Measurements from ENCODE around the gene PALLD. TPM values are rescaled to one million over a fixed set of nuclear protein-coding genes. Genes with fewer than 3 reads are reported as not detected.

PALLD gene
- total and polyA plus RNA-seq, 2 of the 8 experiments (the other 6 are each of a cell fraction or from before 2014, with no cell fraction given), result 10.5 to 25.0 TPM

GRCh38 chr4:168486912-168487281 is 10.0 kb upstream of the PALLD start:
- Histone ChIP-seq H2BK120ac (replicated peaks; ENCODE audit: low read depth, low read length) (no peak overlapping the region), H2AFZ (ENCODE audit: low read length) (no peak overlapping the region), H4K91ac (replicated peaks; ENCODE audit: insufficient read length, low read length) (no peak overlapping the region), H2AK5ac (ENCODE audit: low read depth, low read length) (no peak overlapping the region), H4K5ac (ENCODE audit: insufficient read length, low read depth, low read length) (no peak overlapping the region), H3K36me3 (ENCODE audit: control insufficient read depth in 2 of 4, insufficient read depth in 4 of 4, low read length in 3 of 4) (no peaks in the 10 kb centered on the region), H3K4me3 (ENCODE audit: extremely low read depth in 1 of 4, insufficient read depth in 2 of 4, low read depth in 3 of 4, low read length in 4 of 4) (no peak overlapping the region), H3K9ac (replicated peaks in 1 of 4; ENCODE audit: extremely low read depth in 1 of 4, low read depth in 3 of 4, low read length in 3 of 4) (no peak overlapping the region), H3K4me2 (ENCODE audit: insufficient read depth in 1 of 2, low read depth in 2 of 2, low read length in 2 of 2) (no peak overlapping the region), H3K27me3 (replicated peaks in 1 of 4; ENCODE audit: control insufficient read depth in 3 of 4, extremely low read depth in 1 of 4, insufficient read depth in 3 of 4, low read length in 3 of 4) (no peaks in the 10 kb centered on the region), H3K14ac (ENCODE audit: insufficient read length) (no peak overlapping the region), H3K4ac (replicated peaks; ENCODE audit: insufficient read length, low read depth, low read length) (no peak overlapping the region), H2BK20ac (ENCODE audit: low read length) (no peak overlapping the region), H3K9me3 (ENCODE audit: insufficient read depth in 2 of 2, low read depth in 1 of 2, low read length in 1 of 2) (no peaks in the 10 kb centered on the region), H3K4me1 (replicated peaks in 1 of 4; ENCODE audit: control insufficient read depth in 3 of 4, insufficient read depth in 4 of 4, low read length in 3 of 4) (no peaks in the 10 kb centered on the region), H2BK12ac (ENCODE audit: low read depth, low read length) (no peak overlapping the region), H2BK15ac (ENCODE audit: low read length) (no peak overlapping the region), H3K23me2 (ENCODE audit: low read depth, low read length) (no peaks in the 10 kb centered on the region), H4K8ac (ENCODE audit: extremely low read depth, insufficient read depth, low read length) (no peak overlapping the region), H2BK5ac (ENCODE audit: low read depth, low read length) (no peak overlapping the region), H3K18ac (ENCODE audit: extremely low read depth, low read length) (no peak overlapping the region), H3K79me2 (ENCODE audit: control insufficient read depth in 1 of 2, insufficient read depth in 2 of 2, low read length in 2 of 2) (no peaks in the 10 kb centered on the region), H3K27ac (ENCODE audit: low read depth, low read length) (no peak overlapping the region), H3K56ac (replicated peaks; ENCODE audit: insufficient read length, low read depth, low read length) (no peak overlapping the region), H3K23ac (ENCODE audit: insufficient read length) (no peak overlapping the region), H3K79me1 (ENCODE audit: low read depth, low read length) (no peaks in the 10 kb centered on the region), H4K20me1 (replicated peaks in 1 of 2; ENCODE audit: control insufficient read depth in 1 of 2, insufficient read depth in 2 of 2, low read length in 2 of 2) (no peaks in the 10 kb centered on the region)
- FAIRE-seq (no peak), DNase-seq (ENCODE audit: low read depth in 1 of 2, low spot score in 2 of 2) (no peak)
- ChIA-PET CTCF (ENCODE audit: partially characterized antibody) (interaction anchor here (1.0 kb wide), 1 partner anchor 215 kb away, joined by 3 read pairs; no protein-coding TSS in a partner anchor), POLR2A (ENCODE audit: partially characterized antibody) (interaction anchor here (1.5 kb wide), 1 partner anchor 9 kb away, joined by 3 read pairs; no protein-coding TSS in a partner anchor)
- no peak for TF ChIP-seq SRF (IDR thresholded peaks at IDR 0.05; ENCODE audit: low read depth, low read length)
- TF ChIP-seq CBX5 (IDR thresholded peaks at IDR 0.05; ENCODE audit: low read depth, low read length), result no peak
- TF ChIP-seq TAF7 (optimal IDR thresholded peaks at IDR 0.05; ENCODE audit: borderline replicate concordance, low read depth, low read length), result no peak
- no peak for TF ChIP-seq ASH2L (IDR thresholded peaks at IDR 0.05; ENCODE audit: low read length)
- no peak for TF ChIP-seq GTF2F1 (IDR thresholded peaks at IDR 0.05; ENCODE audit: borderline replicate concordance, low read depth, low read length)
- TF ChIP-seq CBX8 (IDR thresholded peaks at IDR 0.05; ENCODE audit: borderline replicate concordance, low read depth, low read length), result no peak
- TF ChIP-seq TEAD4 (IDR thresholded peaks at IDR 0.05; ENCODE audit: low read depth, low read length), result no peak
- TF ChIP-seq SIX5 (IDR thresholded peaks at IDR 0.05; ENCODE audit: low read depth, low read length), result no peak
- no peak for TF ChIP-seq RFX5 (IDR thresholded peaks at IDR 0.05; ENCODE audit: borderline replicate concordance, low read depth, low read length)
- no peak for TF ChIP-seq SP2 (IDR thresholded peaks at IDR 0.05; ENCODE audit: low read length)
- no peak for TF ChIP-seq RAD21 (IDR thresholded peaks at IDR 0.05 in 1 of 2, conservative IDR thresholded peaks at IDR 0.05 in 1 of 2; ENCODE audit: low read depth in 2 of 2, low read length in 2 of 2)
- 100% methylated on average over 1 of the region's 1 CpG; no CpG with 5 or more reads in 1 of the 2 experiments for WGBS, 2 experiments (ENCODE audit: extremely low coverage in 1 of 2, insufficient coverage in 1 of 2, insufficient read length in 1 of 2, insufficient replicate concordance in 2 of 2, low coverage in 1 of 2, low lambda C conversion rate in 2 of 2, missing lambda C conversion rate in 1 of 2)

Measured in H1 (cell line).